HepG2 (cell line): Measurements from ENCODE around the gene GFRA4. TPM values are rescaled to one million over a fixed set of nuclear protein-coding genes. Genes with fewer than 3 reads are reported as not detected.
A peak's percentile ranks its signal among the peaks of the same experiment; 100 is the strongest.

Experiments
- ADNP ChIP-seq: sonication (generic); formaldehyde crosslinking; IDR thresholded peaks from 2 replicates; pipeline ENCODE4 v1.4.0; 2020; ENCODE audit warnings: missing genetic modification reagents
- CCAR2 ChIP-seq: fragments of 200-400 bp; formaldehyde crosslinking; optimal IDR thresholded peaks from 2 replicates; pipeline ENCODE3; 2018; ENCODE audit warnings: low read depth, mild to moderate bottlenecking, low read length, moderate library complexity
- ERF ChIP-seq: IDR thresholded peaks from 2 replicates; pipeline ENCODE4 v1.6.1; 2018; ENCODE audit warnings: missing biosample characterization, missing genetic modification reagents
- FOXC1 ChIP-seq: sonication (generic); formaldehyde crosslinking; IDR thresholded peaks from 2 replicates; pipeline ENCODE4 v1.8.0; 2022; ENCODE audit warnings: mild to moderate bottlenecking, missing genetic modification reagents, borderline replicate concordance
- FOXK2 ChIP-seq: fragments of 450-650 bp; IDR thresholded peaks from 2 replicates; pipeline ENCODE4 v1.6.1; 2016
- HOXA5 ChIP-seq: sonication (generic); formaldehyde crosslinking; IDR thresholded peaks from 2 replicates; pipeline ENCODE4 v1.4.0; 2020; ENCODE audit warnings: missing genetic modification reagents
- MAF1 ChIP-seq: sonication (generic); formaldehyde crosslinking; IDR thresholded peaks from 2 replicates; pipeline ENCODE4 v1.5.0; 2020; ENCODE audit warnings: missing genetic modification reagents, borderline replicate concordance
- NR0B2 ChIP-seq: sonication (generic); formaldehyde crosslinking; IDR thresholded peaks from 2 replicates; pipeline ENCODE4 v1.4.0; 2020; ENCODE audit warnings: mild to moderate bottlenecking, missing genetic modification reagents
- PAF1 ChIP-seq: IDR thresholded peaks from 2 replicates; pipeline ENCODE4 v1.6.1; 2016; ENCODE audit warnings: missing genetic modification reagents, missing compliant biosample characterization
- PAWR ChIP-seq: sonication (generic); formaldehyde crosslinking; IDR thresholded peaks from 2 replicates; pipeline ENCODE4 v1.4.0; 2020; ENCODE audit warnings: missing genetic modification reagents, mild to moderate bottlenecking, borderline replicate concordance
- PHF20 ChIP-seq: sonication (generic); formaldehyde crosslinking; IDR thresholded peaks from 2 replicates; pipeline ENCODE4 v1.5.0; 2020; ENCODE audit warnings: mild to moderate bottlenecking, missing genetic modification reagents
- PHF5A ChIP-seq: IDR thresholded peaks from one replicate; pipeline ENCODE4 v1.6.1; 2018; ENCODE audit warnings: low read depth, missing genetic modification reagents; ENCODE audit not compliant: unreplicated experiment
- SAFB2 ChIP-seq: sonication (generic); formaldehyde crosslinking; IDR thresholded peaks from 2 replicates; pipeline ENCODE4 v1.5.1; 2020; ENCODE audit warnings: missing genetic modification reagents, low read depth, mild to moderate bottlenecking, borderline replicate concordance
- SATB2 ChIP-seq: sonication (generic); formaldehyde crosslinking; IDR thresholded peaks from 2 replicates; pipeline ENCODE4 v1.5.0; 2020; ENCODE audit warnings: missing genetic modification reagents
- SRY ChIP-seq: sonication (generic); formaldehyde crosslinking; IDR thresholded peaks from 2 replicates; pipeline ENCODE4 v1.8.0; 2022; ENCODE audit warnings: mild to moderate bottlenecking, missing genetic modification reagents
- TBP ChIP-seq: sonication (generic); formaldehyde crosslinking; IDR thresholded peaks from 2 replicates; pipeline ENCODE4 v1.5.0; 2020; ENCODE audit warnings: missing genetic modification reagents
- TMF1 ChIP-seq: sonication (generic); formaldehyde crosslinking; IDR thresholded peaks from 2 replicates; pipeline ENCODE4 v1.8.1; 2022; ENCODE audit warnings: low read depth, missing genetic modification reagents
- ZNF468 ChIP-seq: sonication (generic); formaldehyde crosslinking; IDR thresholded peaks from 2 replicates; pipeline ENCODE4 v1.8.0; 2022; ENCODE audit warnings: mild to moderate bottlenecking, moderate library complexity, missing genetic modification reagents
- ZNF513 ChIP-seq: sonication (generic); formaldehyde crosslinking; conservative IDR thresholded peaks from 2 replicates; pipeline ENCODE4 v1.5.0; 2020; ENCODE audit warnings: missing genetic modification reagents
- ZNF547 ChIP-seq: sonication (generic); formaldehyde crosslinking; IDR thresholded peaks from 2 replicates; pipeline ENCODE4 v1.5.1; 2020; ENCODE audit warnings: mild to moderate bottlenecking, missing genetic modification reagents
- ZNF788 ChIP-seq: sonication (generic); formaldehyde crosslinking; IDR thresholded peaks from 2 replicates; pipeline ENCODE4 v1.5.0; 2020; ENCODE audit warnings: mild to moderate bottlenecking, missing genetic modification reagents, borderline replicate concordance
- ZSCAN20 ChIP-seq: sonication (generic); formaldehyde crosslinking; IDR thresholded peaks from 2 replicates; pipeline ENCODE4 v1.4.0; 2020; ENCODE audit warnings: missing genetic modification reagents, mild to moderate bottlenecking, borderline replicate concordance
- polyA plus RNA-seq, 8 experiments: library from polyadenylated mRNA; depleted of rRNA in 3 of 8; stranded (reverse) in 7 of 8; unstranded in 1 of 8; fragments of >200 nt; fragmentation: Illumina TruSeq in 4 of 8; extraction: Trizol in 4 of 8; gene quantifications; 2 replicates each; pipeline versions ENCODE4 v1.2.1 to v1.2.3, GENCODE V29; 2011 to 2016; ENCODE audit warnings: low read depth in 4 of 8, missing spikeins in 1 of 8, mixed read lengths in 1 of 8; ENCODE audit not compliant: insufficient read depth in 1 of 8
- total RNA-seq, 5 experiments: library from RNA; depleted of rRNA; stranded (reverse); fragments of >200 nt; fragmentation: Illumina TruSeq; extraction: Trizol; gene quantifications; 2 replicates each; pipeline ENCODE4 v1.2.3, GENCODE V29; 2016; ENCODE audit warnings: low read depth in 1 of 5
- TF ChIP-seq, protein P1 (sequence below): sonication (generic); formaldehyde crosslinking; IDR thresholded peaks from 2 replicates; pipeline ENCODE4 v1.4.0; 2020; ENCODE audit warnings: missing genetic modification reagents

GFRA4 gene
- total and polyA plus RNA-seq, 2 of the 13 experiments (the other 11 are each of a cell fraction or from before 2014, with no cell fraction given), result not detected

GRCh38 chr20:3710703-3711483, 47.7 kb upstream of the GFRA4 start (continued):
- TF ChIP-seq PHF5A (CRISPR knock-in tag) (no peak), PAWR (no peak), ADNP (CRISPR knock-in tag) (no peak; the same call in 1 of the 2 replicates), TMF1 (0 out of 2 replicates have a peak, but pooled peaks have one; percentile 33), ZSCAN20 (CRISPR knock-in tag) (no peak), SATB2 (CRISPR knock-in tag) (no peak), ZNF788 (CRISPR knock-in tag) (no peak), CCAR2 (no peak), FOXK2 (no peak), FOXC1 (CRISPR knock-in tag) (no peak), ZNF513 (no peak), SAFB2 (CRISPR knock-in tag) (no peak), PHF20 (CRISPR knock-in tag) (no peak), NR0B2 (CRISPR knock-in tag) (no peak), SRY (no peak), ERF (CRISPR knock-in tag) (peak; percentile 62; the same call in 1 of the 2 replicates), MAF1 (CRISPR knock-in tag) (no peak), HOXA5 (peak; percentile 59; the same call in 1 of the 2 replicates), TBP (no peak), ZNF468 (CRISPR knock-in tag) (no peak), PAF1 (CRISPR knock-in tag) (no peak), ZNF547 (CRISPR knock-in tag) (peak; percentile 87)
- TF ChIP-seq, protein P1, sequence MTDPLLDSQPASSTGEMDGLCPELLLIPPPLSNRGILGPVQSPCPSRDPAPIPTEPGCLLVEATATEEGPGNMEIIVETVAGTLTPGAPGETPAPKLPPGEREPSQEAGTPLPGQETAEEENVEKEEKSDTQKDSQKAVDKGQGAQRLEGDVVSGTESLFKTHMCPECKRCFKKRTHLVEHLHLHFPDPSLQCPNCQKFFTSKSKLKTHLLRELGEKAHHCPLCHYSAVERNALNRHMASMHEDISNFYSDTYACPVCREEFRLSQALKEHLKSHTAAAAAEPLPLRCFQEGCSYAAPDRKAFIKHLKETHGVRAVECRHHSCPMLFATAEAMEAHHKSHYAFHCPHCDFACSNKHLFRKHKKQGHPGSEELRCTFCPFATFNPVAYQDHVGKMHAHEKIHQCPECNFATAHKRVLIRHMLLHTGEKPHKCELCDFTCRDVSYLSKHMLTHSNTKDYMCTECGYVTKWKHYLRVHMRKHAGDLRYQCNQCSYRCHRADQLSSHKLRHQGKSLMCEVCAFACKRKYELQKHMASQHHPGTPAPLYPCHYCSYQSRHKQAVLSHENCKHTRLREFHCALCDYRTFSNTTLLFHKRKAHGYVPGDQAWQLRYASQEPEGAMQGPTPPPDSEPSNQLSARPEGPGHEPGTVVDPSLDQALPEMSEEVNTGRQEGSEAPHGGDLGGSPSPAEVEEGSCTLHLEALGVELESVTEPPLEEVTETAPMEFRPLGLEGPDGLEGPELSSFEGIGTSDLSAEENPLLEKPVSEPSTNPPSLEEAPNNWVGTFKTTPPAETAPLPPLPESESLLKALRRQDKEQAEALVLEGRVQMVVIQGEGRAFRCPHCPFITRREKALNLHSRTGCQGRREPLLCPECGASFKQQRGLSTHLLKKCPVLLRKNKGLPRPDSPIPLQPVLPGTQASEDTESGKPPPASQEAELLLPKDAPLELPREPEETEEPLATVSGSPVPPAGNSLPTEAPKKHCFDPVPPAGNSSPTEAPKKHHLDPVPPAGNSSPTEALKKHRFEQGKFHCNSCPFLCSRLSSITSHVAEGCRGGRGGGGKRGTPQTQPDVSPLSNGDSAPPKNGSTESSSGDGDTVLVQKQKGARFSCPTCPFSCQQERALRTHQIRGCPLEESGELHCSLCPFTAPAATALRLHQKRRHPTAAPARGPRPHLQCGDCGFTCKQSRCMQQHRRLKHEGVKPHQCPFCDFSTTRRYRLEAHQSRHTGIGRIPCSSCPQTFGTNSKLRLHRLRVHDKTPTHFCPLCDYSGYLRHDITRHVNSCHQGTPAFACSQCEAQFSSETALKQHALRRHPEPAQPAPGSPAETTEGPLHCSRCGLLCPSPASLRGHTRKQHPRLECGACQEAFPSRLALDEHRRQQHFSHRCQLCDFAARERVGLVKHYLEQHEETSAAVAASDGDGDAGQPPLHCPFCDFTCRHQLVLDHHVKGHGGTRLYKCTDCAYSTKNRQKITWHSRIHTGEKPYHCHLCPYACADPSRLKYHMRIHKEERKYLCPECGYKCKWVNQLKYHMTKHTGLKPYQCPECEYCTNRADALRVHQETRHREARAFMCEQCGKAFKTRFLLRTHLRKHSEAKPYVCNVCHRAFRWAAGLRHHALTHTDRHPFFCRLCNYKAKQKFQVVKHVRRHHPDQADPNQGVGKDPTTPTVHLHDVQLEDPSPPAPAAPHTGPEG (CRISPR knock-in tag), result no peak
